K562 (cell line): ENCODE results near the gene SLC5A3. TPM values are rescaled to one million over a fixed set of nuclear protein-coding genes. Genes with fewer than 3 reads are reported as not detected.
A peak's percentile ranks its signal among the peaks of the same experiment; 100 is the strongest.

Experiments used
- ATAC-seq: fragments of 200-7000 bp; cut with Tn5 transposase; 3 replicates; pipeline ENCODE4 v1.9.1; 2020; ENCODE audit warnings: moderate library complexity
- BruUV-seq: library from RNA; stranded (reverse); fragments of 400-500 nt; replicated peaks from 2 replicates; lab custom pipeline; 2021; lab: Mats Ljungman, UMichigan
- CTCF ChIA-PET: fragments of 300-600 bp; formaldehyde crosslinking; extraction: SDS; loops from one replicate; lab custom pipeline; 2021; ENCODE audit warnings: low intra/inter-chr PET ratio; lab: Yijun Ruan, JAX
- POLR2A ChIA-PET: fragments of 300-600, 350-650 bp; sonication (Branson Sonifier 250); formaldehyde crosslinking; extraction: SDS; loops from one replicate; lab custom pipeline; 2021; ENCODE audit warnings: antibody characterized with exemption, inconsistent platforms; lab: Yijun Ruan, JAX
- DNase-seq, 4 experiments: peaks; one replicate each; pipeline versions ENCODE4 v3.0.0 to v3.0.0-alpha.2; 2011 to 2018; ENCODE audit warnings: low spot score in 3 of 4, mixed read lengths in 3 of 4; ENCODE audit errors: extremely low read depth in 1 of 4
- FAIRE-seq: peaks from 2 replicates; lab custom pipeline; 2011; peaks lifted over from hg19 to GRCh38; lab: Jason Lieb, UNC
- H2AFZ ChIP-seq: 2 replicates; pipeline ENCODE4 v1.6.0; 2011; ENCODE audit warnings: low read depth, low read length, control low read depth, inconsistent platforms
- H3K27ac ChIP-seq: fragments of 200-600 bp; 3 replicates; pipeline ENCODE4 v1.8.0; 2011; ENCODE audit warnings: low read depth, mild to moderate bottlenecking, control low read depth, inconsistent platforms, low read length, moderate library complexity, mixed read lengths; ENCODE audit errors: extremely low read depth
- H3K27me3 ChIP-seq, 2 experiments: fragments of 300-600 bp in 1 of 2; 2 replicates in 1 of 2; 3 replicates in 1 of 2; pipeline versions ENCODE4 v1.6.0 to v1.8.0; 2011; ENCODE audit warnings: inconsistent platforms in 2 of 2, low read length in 2 of 2, mild to moderate bottlenecking in 1 of 2, mixed read lengths in 1 of 2, moderate library complexity in 1 of 2; ENCODE audit not compliant: control insufficient read depth in 2 of 2, insufficient read depth in 2 of 2
- H3K36me3 ChIP-seq: fragments of 300-600 bp; 3 replicates; pipeline ENCODE4 v1.8.0; 2011; ENCODE audit warnings: mild to moderate bottlenecking, low read length, inconsistent platforms; ENCODE audit not compliant: control insufficient read depth, insufficient read depth
- H3K4me1 ChIP-seq, 2 experiments: fragments of 200-600 bp in 1 of 2; replicated peaks in 1 of 2; 2 replicates in 1 of 2; 3 replicates in 1 of 2; pipeline versions ENCODE4 v1.5.1 to v1.8.0; 2011; ENCODE audit warnings: inconsistent platforms in 2 of 2, low read length in 2 of 2, mild to moderate bottlenecking in 1 of 2, mixed read lengths in 1 of 2, moderate library complexity in 1 of 2; ENCODE audit not compliant: control insufficient read depth in 2 of 2, insufficient read depth in 2 of 2
- H3K4me2 ChIP-seq: 2 replicates; pipeline ENCODE4 v1.6.1; 2011; ENCODE audit warnings: low read length, control low read depth, inconsistent platforms, mixed read lengths; ENCODE audit not compliant: insufficient read depth
- H3K4me3 ChIP-seq: fragments of 200-600 bp; sonication (generic), shearing (Covaris generic); 2 replicates; pipeline ENCODE4 v1.5.1; 2016; ENCODE audit warnings: control low read depth, inconsistent platforms
- H3K79me2 ChIP-seq: fragments of 200-600 bp; 3 replicates; pipeline ENCODE4 v1.8.0; 2011; ENCODE audit warnings: low read length, inconsistent platforms; ENCODE audit not compliant: control insufficient read depth, insufficient read depth
- H3K9ac ChIP-seq, 2 experiments: 2 replicates each; pipeline versions ENCODE4 v1.6.0 to v1.6.1; 2011; ENCODE audit warnings: low read depth in 2 of 2, low read length in 2 of 2, control low read depth in 1 of 2, inconsistent platforms in 1 of 2, mild to moderate bottlenecking in 1 of 2, mixed read lengths in 1 of 2; ENCODE audit not compliant: insufficient read depth in 1 of 2
- H3K9me1 ChIP-seq: one replicate; pipeline ENCODE4 v1.6.0; 2011; ENCODE audit warnings: inconsistent platforms, mild to moderate bottlenecking, low read length, moderate library complexity; ENCODE audit not compliant: control insufficient read depth, insufficient read depth
- H3K9me3 ChIP-seq: replicated peaks from 2 replicates; pipeline ENCODE4 v1.5.1; 2011; ENCODE audit warnings: low read depth, low read length, inconsistent platforms; ENCODE audit not compliant: control insufficient read depth, insufficient read depth
- H4K20me1 ChIP-seq: replicated peaks from 2 replicates; pipeline ENCODE4 v1.6.1; 2011; ENCODE audit warnings: low read length, inconsistent platforms, mixed read lengths; ENCODE audit not compliant: control insufficient read depth, insufficient read depth
- ATF1 ChIP-seq, 2 experiments: fragments of 450-650 bp in 1 of 2; IDR thresholded peaks; 2 replicates each; pipeline ENCODE4 v1.6.1; 2016; ENCODE audit warnings: missing compliant biosample characterization in 1 of 2, missing genetic modification characterization in 1 of 2
- ATF7 ChIP-seq: fragments of 450-650 bp; IDR thresholded peaks from 2 replicates; pipeline ENCODE4 v1.7.1; 2014; ENCODE audit warnings: mild to moderate bottlenecking, moderate library complexity
- DMBX1 ChIP-seq: fragments of 250-450 bp; sonication (Bioruptor Pico); IDR thresholded peaks from 2 replicates; pipeline ENCODE4 v1.8.0; 2022; ENCODE audit warnings: inconsistent platforms, mild to moderate bottlenecking, moderate library complexity, borderline replicate concordance
- E2F4 ChIP-seq: sonication (generic); formaldehyde crosslinking; IDR thresholded peaks from 2 replicates; pipeline ENCODE4 v1.8.0; 2022; ENCODE audit warnings: mild to moderate bottlenecking, low read depth, missing genetic modification reagents
- NCOA2 ChIP-seq, 2 experiments: fragments of 450-650 bp; IDR thresholded peaks; 2 replicates each; pipeline ENCODE4 v1.6.1; 2018; ENCODE audit warnings: mild to moderate bottlenecking in 2 of 2, moderate library complexity in 1 of 2; ENCODE audit not compliant: partially characterized antibody in 2 of 2
- NR2C1 ChIP-seq, 2 experiments: fragments of 450-650 bp; IDR thresholded peaks; 2 replicates each; pipeline ENCODE4 v1.6.1; 2017; ENCODE audit warnings: mild to moderate bottlenecking in 2 of 2, antibody characterized with exemption in 1 of 2, inconsistent platforms in 1 of 2, missing compliant biosample characterization in 1 of 2, missing genetic modification characterization in 1 of 2
- POLR2AphosphoS2 ChIP-seq: IDR thresholded peaks from 2 replicates; pipeline ENCODE4 v1.6.1; 2012; ENCODE audit warnings: low read length, improper control_type of control experiment
- RBFOX2 ChIP-seq: fragments of 200-400 bp; formaldehyde crosslinking; IDR thresholded peaks from 2 replicates; pipeline ENCODE4 v1.6.1; 2017; ENCODE audit warnings: low read depth, mild to moderate bottlenecking, low read length, moderate library complexity
- SMAD3 ChIP-seq: fragments of 450-650 bp; formaldehyde crosslinking; conservative IDR thresholded peaks from 2 replicates; pipeline ENCODE4 v1.4.0; 2020; ENCODE audit warnings: mild to moderate bottlenecking
- STAG1 ChIP-seq: sonication (generic); formaldehyde crosslinking; IDR thresholded peaks from 2 replicates; pipeline ENCODE4 v1.5.0; 2020; ENCODE audit warnings: missing genetic modification reagents, borderline replicate concordance
- TFAP4 ChIP-seq: sonication (generic); formaldehyde crosslinking; IDR thresholded peaks from 2 replicates; pipeline ENCODE4 v1.8.0; 2022; ENCODE audit warnings: missing genetic modification reagents, mild to moderate bottlenecking, moderate library complexity, borderline replicate concordance
- ZNF263 ChIP-seq: sonication (generic); formaldehyde crosslinking; IDR thresholded peaks from 2 replicates; pipeline ENCODE4 v1.8.0; 2022; ENCODE audit warnings: mild to moderate bottlenecking, missing genetic modification reagents, borderline replicate concordance
- ZNF277 ChIP-seq: fragments of 250-450 bp; sonication (Bioruptor Pico); IDR thresholded peaks from 2 replicates; pipeline ENCODE4 v1.8.0; 2022; ENCODE audit warnings: inconsistent platforms, mild to moderate bottlenecking, moderate library complexity, borderline replicate concordance
- ZNF511 ChIP-seq: sonication (generic); formaldehyde crosslinking; IDR thresholded peaks from 2 replicates; pipeline ENCODE4 v1.8.0; 2022; ENCODE audit warnings: mild to moderate bottlenecking, missing genetic modification reagents
- ZNF561 ChIP-seq: fragments of 450-650 bp; formaldehyde crosslinking; conservative IDR thresholded peaks from 2 replicates; pipeline ENCODE4 v1.4.0; 2020; ENCODE audit warnings: mild to moderate bottlenecking, moderate library complexity
- ZNF780A ChIP-seq: fragments of 250-450 bp; sonication (Bioruptor Pico); IDR thresholded peaks from 2 replicates; pipeline ENCODE4 v1.5.0; 2021; ENCODE audit warnings: mild to moderate bottlenecking
- WGBS: fragments of 100-300 bp; shearing (Covaris generic); methylation state at CpG from one replicate; pipeline ENCODE4 v1.1.6; 2016; ENCODE audit warnings: low coverage, mixed read lengths; ENCODE audit not compliant: insufficient coverage; ENCODE audit errors: missing lambda C conversion rate; 5-methylcytosine and 5-hydroxymethylcytosine counted together
- in situ Hi-C: fragments of 300-500 bp; cut with MboI; formaldehyde crosslinking; loops from 4 replicates; pipeline ENCODE4 v1.15.0; 2018; ENCODE audit warnings: inconsistent platforms, mixed read lengths
- intact Hi-C: fragments of 100-400 bp; cut with micrococcal nuclease; formaldehyde crosslinking; loops from 2 replicates; pipeline ENCODE4 v1.14.2; 2022
- polyA plus RNA-seq, 8 experiments: library from polyadenylated mRNA; depleted of rRNA in 4 of 8; stranded (reverse) in 5 of 8; unstranded in 3 of 8; fragments of >200 nt; fragmentation: Nextera tagmentation in 2 of 8; fragmentation: Illumina TruSeq in 1 of 8; extraction: Ambion mirVana in 2 of 8; extraction: Trizol in 1 of 8; gene quantifications; 2 replicates each; pipeline versions ENCODE4 v1.2.1 to v1.2.3, GENCODE V29; 2011 to 2014; ENCODE audit warnings: inconsistent platforms in 1 of 8, missing spikeins in 1 of 8
- total RNA-seq, 7 experiments: library from RNA; depleted of rRNA in 6 of 7; stranded (reverse); fragments of >200 nt in 6 of 7; fragmentation: Illumina TruSeq in 2 of 7; extraction: Trizol in 2 of 7; gene quantifications; 2 replicates each; pipeline versions ENCODE4 v1.2.1 to v1.2.3, GENCODE V29; 2011 to 2021; ENCODE audit warnings: low replicate concordance in 1 of 7

SLC5A3 gene
- total and polyA plus RNA-seq, 9 of the 15 experiments (the other 6 are each of a cell fraction or from before 2014, with no cell fraction given): 2.9 to 20.6 (median 9.0) TPM

- Histone ChIP-seq H3K4me2 (peak overlapping the region; percentile 66), H3K27ac (peak overlapping the region; percentile 64; the same call in 2 of the 3 replicates), H3K4me3 (peak overlapping the region; percentile 41), H3K9me3 (no peaks in the 10 kb centered on the region), H3K4me1 (peaks cover 9 to 29% of the 10 kb centered on the region in 2 experiments; a peak in 4 of 5 replicates), H3K27me3 (peaks cover 0 to 5% of the 10 kb centered on the region in 2 experiments; a peak in 2 of 5 replicates), H4K20me1 (peaks cover 8% of the 10 kb centered on the region; the same call in 1 of the 2 replicates), H3K36me3 (peaks cover 24% of the 10 kb centered on the region), H2AFZ (peak overlapping the region; percentile 88), H3K9me1 (no peaks in the 10 kb centered on the region), H3K9ac (peak overlapping the region; percentile 42 to 88; a peak in 3 of 4 replicates), H3K79me2 (peaks cover 35% of the 10 kb centered on the region)
- 85% methylated on average over 32 of the region's 32 CpGs for WGBS
- in situ Hi-C loops: no loop called here
- POLR2A ChIA-PET: interaction anchor here (0.6 to 1.5 kb wide), 5 partner anchors 9 to 170 kb away, joined by 3 to 5 read pairs (median 4); no protein-coding TSS in a partner anchor
- intact Hi-C loops: loop anchor here (5.0 to 10.0 kb wide), 3 partner anchors 132 to 275 kb away; no protein-coding TSS in a partner anchor
- CTCF ChIA-PET: interaction anchor here (0.8 kb wide), 1 partner anchor 279 kb away, joined by 3 read pairs; no protein-coding TSS in a partner anchor
- FAIRE-seq (no peak), DNase-seq (no peak), ATAC-seq (no peak)
- no TSS peak for BruUV-seq
- TF ChIP-seq ZNF780A (CRISPR knock-in tag) (no peak), DMBX1 (CRISPR knock-in tag) (no peak), ZNF511 (CRISPR knock-in tag) (0 out of 2 replicates have a peak, but pooled peaks have one; percentile 30), ZNF277 (CRISPR knock-in tag) (no peak), STAG1 (CRISPR knock-in tag) (0 out of 2 replicates have a peak, but pooled peaks have one; percentile 16), NCOA2 (IDR thresholded peaks at IDR 0.05; ENCODE audit: partially characterized antibody in 2 of 2) (no peak), POLR2AphosphoS2 (no peak), ATF1 (CRISPR knock-in tag; IDR thresholded peaks at IDR 0.05) (no peak), ATF1 (tag; IDR thresholded peaks at IDR 0.05) (0 out of 2 replicates have a peak, but pooled peaks have one; percentile 25), ATF7 (peak; percentile 37; the same call in 1 of the 2 replicates), TFAP4 (CRISPR knock-in tag) (no peak), RBFOX2 (no peak), ZNF263 (CRISPR knock-in tag) (no peak), NR2C1 (IDR thresholded peaks at IDR 0.05) (no peak), NR2C1 (tag; IDR thresholded peaks at IDR 0.05) (no peak), SMAD3 (CRISPR knock-in tag) (no peak), ZNF561 (no peak), E2F4 (CRISPR knock-in tag) (no peak)
Measured at GRCh38 chr21:34072145-34073031, 990 bp upstream of the SLC5A3 start.
